Thymus (tissue), 11 donors: Measurements from ENCODE around the gene SMIM36. TPM values are rescaled to one million over a fixed set of nuclear protein-coding genes. Genes with fewer than 3 reads are reported as not detected.
"Not testable (repeated sequence)": the region's sequence is repeated elsewhere in the genome, so short reads cannot be mapped to it uniquely, and the experiment has no call there.

Source experiments
- DNase-seq, 9 donors: peaks; one replicate each; pipeline ENCODE4 v3.0.0-alpha.2; 2013; ENCODE audit warnings: low spot score in 9 of 9, low read depth in 6 of 9, missing footprints in 1 of 9
- H3K27ac ChIP-seq, 2 donors: one replicate each; pipeline ENCODE4 v1.5.1; 2013; ENCODE audit warnings: control low read depth in 1 of 2, low read depth in 1 of 2, low read length in 1 of 2, mild to moderate bottlenecking in 1 of 2, moderate library complexity in 1 of 2
- H3K27me3 ChIP-seq, 2 donors: one replicate each; pipeline ENCODE4 v1.5.1; 2013; ENCODE audit warnings: low read length in 1 of 2; ENCODE audit not compliant: control insufficient read depth in 2 of 2, insufficient read depth in 1 of 2
- H3K36me3 ChIP-seq, 2 donors: one replicate each; pipeline ENCODE4 v1.5.1; 2013; ENCODE audit warnings: low read length in 1 of 2, mild to moderate bottlenecking in 1 of 2, moderate library complexity in 1 of 2; ENCODE audit not compliant: control insufficient read depth in 2 of 2, insufficient read depth in 2 of 2
- H3K4me1 ChIP-seq, 2 donors: one replicate each; pipeline ENCODE4 v1.5.1; 2013; ENCODE audit warnings: low read length in 2 of 2; ENCODE audit not compliant: control insufficient read depth in 2 of 2, insufficient read depth in 2 of 2
- H3K4me3 ChIP-seq, 2 donors: one replicate each; pipeline ENCODE4 v1.5.1; 2013; ENCODE audit warnings: low read length in 2 of 2, control low read depth in 1 of 2, mild to moderate bottlenecking in 1 of 2
- H3K9me3 ChIP-seq, 2 donors: one replicate each; pipeline ENCODE4 v1.5.1; 2013; ENCODE audit warnings: low read length in 1 of 2, mild to moderate bottlenecking in 1 of 2; ENCODE audit not compliant: control insufficient read depth in 2 of 2, insufficient read depth in 1 of 2
- WGBS: extraction: QIAGEN DNeasy Blood & Tissue Kit; methylation state at CpG from one replicate; pipeline ENCODE4 v1.1.7; 2013; 5-methylcytosine and 5-hydroxymethylcytosine counted together
- polyA plus RNA-seq: library from polyadenylated mRNA; stranded (reverse); fragments of 200-250 nt; gene quantifications from one replicate; pipeline ENCODE4 v1.2.3, GENCODE V29; 2013
- total RNA-seq: library from RNA; stranded (reverse); fragments of 120-200 nt; gene quantifications from one replicate; pipeline ENCODE4 v1.2.4, GENCODE V29; 2013
- donor health status: healthy.

SMIM36 gene
- total and polyA plus RNA-seq, 2 donors = not detected

GRCh38 chr17:55451758-55452138, 59.5 kb downstream of the SMIM36 start:
- Histone ChIP-seq H3K4me3 (no peak overlapping the region), H3K36me3 (no peaks in the 10 kb centered on the region), H3K27me3 (no peaks in the 10 kb centered on the region), H3K4me1 (peaks cover 6 to 10% of the 10 kb centered on the region in 2 donors), H3K27ac (no peak overlapping the region), H3K9me3 (no peaks in the 10 kb centered on the region)
- no peak for DNase-seq
- 99% methylated on average over 2 of the region's 2 CpGs for WGBS

GRCh38 chr17:55451203-55451641, 60.0 kb downstream of the SMIM36 start:
- WGBS = 79% methylated on average over 1 of the region's 1 CpG
- Histone ChIP-seq H3K4me1 (peaks cover 6 to 10% of the 10 kb centered on the region in 2 donors), H3K27ac (no peak overlapping the region), H3K36me3 (no peaks in the 10 kb centered on the region), H3K9me3 (no peaks in the 10 kb centered on the region), H3K27me3 (no peaks in the 10 kb centered on the region), H3K4me3 (no peak overlapping the region)
- DNase-seq = peak in 5 of 9 donors; percentile 2 to 46 (median 10)

- Histone ChIP-seq H3K4me3 (no peak overlapping the region), H3K4me1 (peaks cover 6 to 10% of the 10 kb centered on the region in 2 donors), H3K9me3 (no peaks in the 10 kb centered on the region), H3K27me3 (no peaks in the 10 kb centered on the region), H3K36me3 (no peaks in the 10 kb centered on the region), H3K27ac (no peak overlapping the region)
- no peak for DNase-seq
- WGBS = 95% methylated on average over 7 of the region's 7 CpGs
These were observed 60.9 kb downstream of the SMIM36 start for GRCh38 chr17:55450232-55450825.

GRCh38 chr17:55448681-55449080, 62.6 kb downstream of the SMIM36 start:
- peaks cover 6 to 10% of the 10 kb centered on the region in 2 donors for H3K4me1 ChIP-seq
- 79% methylated on average over 4 of the region's 4 CpGs for WGBS
- no peak overlapping the region for H3K4me3 ChIP-seq
- no peaks in the 10 kb centered on the region for H3K9me3 ChIP-seq
- DNase-seq = no peak
- no peaks in the 10 kb centered on the region for H3K27me3 ChIP-seq
- H3K36me3 ChIP-seq = no peaks in the 10 kb centered on the region
- H3K27ac ChIP-seq = no peak overlapping the region

GRCh38 chr17:55446581-55447205, 64.6 kb downstream of the SMIM36 start:
- WGBS = 93% methylated on average over 4 of the region's 4 CpGs
- H3K4me1 ChIP-seq = peaks cover 6% of the 10 kb centered on the region in 2 donors
- H3K27me3 ChIP-seq = no peaks in the 10 kb centered on the region
- H3K36me3 ChIP-seq = no peaks in the 10 kb centered on the region
- DNase-seq = no peak
- H3K9me3 ChIP-seq = no peaks in the 10 kb centered on the region
- no peak overlapping the region for H3K4me3 ChIP-seq
- H3K27ac ChIP-seq = no peak overlapping the region

- H3K4me3 ChIP-seq, H3K9me3 ChIP-seq, H3K4me1 ChIP-seq, H3K36me3 ChIP-seq, H3K27ac ChIP-seq, DNase-seq, H3K27me3 ChIP-seq: not testable (repeated sequence)
- 99% methylated on average over 4 of the region's 4 CpGs for WGBS
These were observed 65.2 kb downstream of the SMIM36 start for GRCh38 chr17:55446004-55446403.

- 87% methylated on average over 6 of the region's 6 CpGs for WGBS
- no peaks in the 10 kb centered on the region for H3K4me1 ChIP-seq
- H3K27me3 ChIP-seq = no peaks in the 10 kb centered on the region
- H3K36me3 ChIP-seq = no peaks in the 10 kb centered on the region
- no peak overlapping the region for H3K27ac ChIP-seq
- no peak for DNase-seq
- no peak overlapping the region for H3K4me3 ChIP-seq
- no peaks in the 10 kb centered on the region for H3K9me3 ChIP-seq
These were observed 66.5 kb downstream of the SMIM36 start for GRCh38 chr17:55444471-55445441.

- H3K9me3 ChIP-seq = no peaks in the 10 kb centered on the region
- no peak overlapping the region for H3K27ac ChIP-seq
- DNase-seq = no peak
- H3K4me3 ChIP-seq = no peak overlapping the region
- 98% methylated on average over 10 of the region's 10 CpGs for whole genome bisulfite sequencing
- no peaks in the 10 kb centered on the region for H3K4me1 ChIP-seq
- no peaks in the 10 kb centered on the region for H3K27me3 ChIP-seq
- no peaks in the 10 kb centered on the region for H3K36me3 ChIP-seq
These were observed 67.3 kb downstream of the SMIM36 start for GRCh38 chr17:55443904-55444303.
